H1 (cell line): ENCODE results near the gene PSPH. TPM values are rescaled to one million over a fixed set of nuclear protein-coding genes. Genes with fewer than 3 reads are reported as not detected.

Experiments used
- CTCF ChIA-PET: fragments of 300-600 bp; sonication (Branson Sonifier 250); formaldehyde crosslinking; loops from one replicate; lab custom pipeline; 2021; ENCODE audit not compliant: partially characterized antibody; lab: Charles Lee
- POLR2A ChIA-PET: fragments of 300-600 bp; sonication (Branson Sonifier 250); formaldehyde crosslinking; loops from one replicate; lab custom pipeline; 2021; ENCODE audit warnings: inconsistent platforms; ENCODE audit not compliant: partially characterized antibody; lab: Charles Lee
- DNase-seq, 2 experiments: peaks; one replicate each; pipeline versions ENCODE4 v3.0.0 to v3.0.0-alpha.2; 2010 to 2022; ENCODE audit warnings: low spot score in 2 of 2, low read depth in 1 of 2, mixed read lengths in 1 of 2
- FAIRE-seq: peaks from 2 replicates; lab custom pipeline; 2011; peaks lifted over from hg19 to GRCh38; lab: Jason Lieb, UNC
- H2AFZ ChIP-seq: 2 replicates; pipeline ENCODE4 v1.8.1; 2012; ENCODE audit warnings: low read length, inconsistent platforms
- H2AK5ac ChIP-seq: 2 replicates; pipeline ENCODE4 v1.6.1; 2013; ENCODE audit warnings: low read depth, low read length
- H2BK120ac ChIP-seq: replicated peaks from 2 replicates; pipeline ENCODE3; 2013; ENCODE audit warnings: low read depth, low read length, inconsistent platforms
- H2BK12ac ChIP-seq: 2 replicates; pipeline ENCODE4 v1.6.1; 2013; ENCODE audit warnings: low read depth, low read length
- H2BK15ac ChIP-seq: 2 replicates; pipeline ENCODE4 v1.6.1; 2013; ENCODE audit warnings: low read length
- H2BK20ac ChIP-seq: 2 replicates; pipeline ENCODE4 v1.6.1; 2013; ENCODE audit warnings: low read length
- H2BK5ac ChIP-seq: 2 replicates; pipeline ENCODE4 v1.6.1; 2013; ENCODE audit warnings: low read depth, low read length
- H3K14ac ChIP-seq: 2 replicates; pipeline ENCODE4 v1.6.1; 2013; ENCODE audit warnings: inconsistent platforms; ENCODE audit not compliant: insufficient read length
- H3K18ac ChIP-seq: 2 replicates; pipeline ENCODE4 v1.6.1; 2013; ENCODE audit warnings: low read length; ENCODE audit errors: extremely low read depth
- H3K23ac ChIP-seq: 2 replicates; pipeline ENCODE4 v1.6.1; 2013; ENCODE audit warnings: inconsistent platforms; ENCODE audit not compliant: insufficient read length
- H3K23me2 ChIP-seq: 2 replicates; pipeline ENCODE4 v1.6.1; 2013; ENCODE audit warnings: low read depth, low read length
- H3K27ac ChIP-seq: 2 replicates; pipeline ENCODE4 v1.6.1; 2011; ENCODE audit warnings: low read depth, low read length, inconsistent platforms
- H3K27me3 ChIP-seq, 4 experiments: replicated peaks in 1 of 4; 1 replicate in 1 of 4; 2 replicates in 3 of 4; pipeline versions ENCODE4 v1.6.1 to v1.8.1; 2011 to 2013; ENCODE audit warnings: low read length in 3 of 4, mild to moderate bottlenecking in 3 of 4, inconsistent platforms in 2 of 4, mixed read lengths in 2 of 4, moderate library complexity in 1 of 4; ENCODE audit not compliant: control insufficient read depth in 3 of 4, insufficient read depth in 3 of 4; ENCODE audit errors: extremely low read depth in 1 of 4
- H3K36me3 ChIP-seq, 4 experiments: 2 replicates each; pipeline versions ENCODE4 v1.6.1 to v1.8.1; 2011 to 2013; ENCODE audit warnings: mild to moderate bottlenecking in 4 of 4, low read length in 3 of 4, moderate library complexity in 2 of 4, control low read depth in 1 of 4, inconsistent platforms in 1 of 4; ENCODE audit not compliant: insufficient read depth in 4 of 4, control insufficient read depth in 2 of 4
- H3K4ac ChIP-seq: replicated peaks from 2 replicates; pipeline ENCODE3; 2013; ENCODE audit warnings: low read length, low read depth, mixed read lengths, inconsistent platforms; ENCODE audit not compliant: insufficient read length
- H3K4me1 ChIP-seq, 4 experiments: replicated peaks in 1 of 4; 1 replicate in 1 of 4; 2 replicates in 3 of 4; pipeline versions ENCODE4 v1.6.1 to v1.8.1; 2011 to 2013; ENCODE audit warnings: low read length in 3 of 4, inconsistent platforms in 2 of 4, mixed read lengths in 1 of 4; ENCODE audit not compliant: insufficient read depth in 4 of 4, control insufficient read depth in 3 of 4
- H3K4me2 ChIP-seq, 2 experiments: 2 replicates each; pipeline versions ENCODE4 v1.6.1 to v1.8.1; 2011 to 2013; ENCODE audit warnings: low read depth in 2 of 2, low read length in 2 of 2, control low read depth in 1 of 2, inconsistent platforms in 1 of 2, mild to moderate bottlenecking in 1 of 2; ENCODE audit not compliant: insufficient read depth in 1 of 2
- H3K4me3 ChIP-seq, 4 experiments: fragments of 200-600, 300-600 bp in 1 of 4; sonication (generic), shearing (Covaris generic), sonication (Bioruptor Twin) in 1 of 4; 2 replicates each; pipeline versions ENCODE4 v1.5.1 to v1.8.1; 2011 to 2016; ENCODE audit warnings: low read length in 4 of 4, low read depth in 3 of 4, control low read depth in 2 of 4, inconsistent platforms in 2 of 4, mild to moderate bottlenecking in 2 of 4, mixed read lengths in 1 of 4, moderate library complexity in 1 of 4; ENCODE audit not compliant: insufficient read depth in 2 of 4; ENCODE audit errors: extremely low read depth in 1 of 4
- H3K56ac ChIP-seq: replicated peaks from 2 replicates; pipeline ENCODE3; 2013; ENCODE audit warnings: low read depth, mild to moderate bottlenecking, mixed read lengths, low read length, inconsistent platforms; ENCODE audit not compliant: insufficient read length
- H3K79me1 ChIP-seq: 2 replicates; pipeline ENCODE4 v1.6.1; 2013; ENCODE audit warnings: low read depth, low read length, control low read depth
- H3K79me2 ChIP-seq, 2 experiments: 2 replicates each; pipeline versions ENCODE4 v1.6.1 to v1.8.1; 2012 to 2013; ENCODE audit warnings: low read length in 2 of 2, mild to moderate bottlenecking in 2 of 2, inconsistent platforms in 1 of 2; ENCODE audit not compliant: insufficient read depth in 2 of 2, control insufficient read depth in 1 of 2
- H3K9ac ChIP-seq, 4 experiments: replicated peaks in 1 of 4; 1 replicate in 1 of 4; 2 replicates in 3 of 4; pipeline versions ENCODE4 v1.6.1 to v1.8.1; 2011 to 2013; ENCODE audit warnings: low read depth in 3 of 4, low read length in 3 of 4, control low read depth in 2 of 4, mild to moderate bottlenecking in 2 of 4, moderate library complexity in 2 of 4, inconsistent platforms in 1 of 4; ENCODE audit errors: extremely low read depth in 1 of 4
- H3K9me3 ChIP-seq, 2 experiments: 2 replicates each; pipeline versions ENCODE4 v1.6.1 to v1.8.1; 2012 to 2013; ENCODE audit warnings: mild to moderate bottlenecking in 2 of 2, moderate library complexity in 2 of 2, control low read depth in 1 of 2, inconsistent platforms in 1 of 2, low read depth in 1 of 2, low read length in 1 of 2, mixed read lengths in 1 of 2; ENCODE audit not compliant: insufficient read depth in 2 of 2
- H4K20me1 ChIP-seq, 2 experiments: replicated peaks in 1 of 2; 2 replicates each; pipeline versions ENCODE3 to v1.8.1; 2011 to 2013; ENCODE audit warnings: inconsistent platforms in 2 of 2, low read length in 2 of 2, mild to moderate bottlenecking in 1 of 2; ENCODE audit not compliant: insufficient read depth in 2 of 2, control insufficient read depth in 1 of 2
- H4K5ac ChIP-seq: 2 replicates; pipeline ENCODE4 v1.6.1; 2013; ENCODE audit warnings: low read length, low read depth, mixed read lengths, inconsistent platforms; ENCODE audit not compliant: insufficient read length
- H4K8ac ChIP-seq: 2 replicates; pipeline ENCODE4 v1.8.0; 2013; ENCODE audit warnings: mild to moderate bottlenecking, moderate library complexity, low read length, inconsistent platforms; ENCODE audit not compliant: insufficient read depth; ENCODE audit errors: extremely low read depth
- H4K91ac ChIP-seq: replicated peaks from 2 replicates; pipeline ENCODE3; 2013; ENCODE audit warnings: low read length, mixed read lengths, inconsistent platforms; ENCODE audit not compliant: insufficient read length
- ASH2L ChIP-seq: fragments of 200-600, 300-600 bp; sonication (generic); IDR thresholded peaks from one replicate; pipeline ENCODE4 v1.7.1; 2017; ENCODE audit warnings: low read length
- BRCA1 ChIP-seq: IDR thresholded peaks from 2 replicates; pipeline ENCODE4 v1.6.1; 2012; ENCODE audit warnings: low read depth, low read length, improper control_type of control experiment
- CBX5 ChIP-seq: fragments of 300-800, 300-1000 bp; sonication (generic); IDR thresholded peaks from 2 replicates; pipeline ENCODE4 v1.7.1; 2016; ENCODE audit warnings: antibody characterized with exemption, low read length, low read depth
- CBX8 ChIP-seq: fragments of 300-800, 300-1000 bp; sonication (generic); IDR thresholded peaks from 2 replicates; pipeline ENCODE4 v1.7.1; 2016; ENCODE audit warnings: low read depth, low read length, borderline replicate concordance
- EP300 ChIP-seq, 2 experiments: IDR thresholded peaks; 1 replicate in 1 of 2; 2 replicates in 1 of 2; pipeline ENCODE4 v1.6.1; 2011 to 2012; ENCODE audit warnings: low read depth in 2 of 2, low read length in 2 of 2, mild to moderate bottlenecking in 2 of 2, borderline replicate concordance in 1 of 2, inconsistent platforms in 1 of 2, moderate library complexity in 1 of 2
- JUN ChIP-seq: IDR thresholded peaks from 2 replicates; pipeline ENCODE4 v1.6.1; 2011; ENCODE audit warnings: low read depth, mild to moderate bottlenecking, improper control_type of control experiment, low read length
- NANOG ChIP-seq: IDR thresholded peaks from 2 replicates; pipeline ENCODE4 v1.6.1; 2011; ENCODE audit warnings: low read length, low read depth, mild to moderate bottlenecking, inconsistent platforms; ENCODE audit not compliant: insufficient read depth, poor library complexity, severe bottlenecking
- RFX5 ChIP-seq: IDR thresholded peaks from 2 replicates; pipeline ENCODE4 v1.6.1; 2011; ENCODE audit warnings: low read depth, low read length, improper control_type of control experiment, borderline replicate concordance
- SAP30 ChIP-seq: fragments of 300-600 bp; sonication (generic); IDR thresholded peaks from 2 replicates; pipeline ENCODE4 v1.7.1; 2012; ENCODE audit warnings: low read length, moderate library complexity, mild to moderate bottlenecking, inconsistent platforms; ENCODE audit not compliant: insufficient read depth, insufficient replicate concordance
- SP2 ChIP-seq: IDR thresholded peaks from 2 replicates; pipeline ENCODE4 v1.6.1; 2012; ENCODE audit warnings: mild to moderate bottlenecking, low read length, inconsistent platforms
- TAF1 ChIP-seq: IDR thresholded peaks from 2 replicates; pipeline ENCODE4 v1.6.1; 2011; ENCODE audit warnings: mild to moderate bottlenecking, low read depth, low read length
- WGBS, 2 experiments: shearing (Covaris generic) in 1 of 2; methylation state at CpG; one replicate each; pipeline versions ENCODE4 v1.1.6 to v1.1.7; 2013 to 2015; ENCODE audit warnings: low lambda C conversion rate in 2 of 2, mixed read lengths in 2 of 2, inconsistent platforms in 1 of 2, low coverage in 1 of 2, missing lambda C conversion rate in 1 of 2; ENCODE audit not compliant: insufficient replicate concordance in 2 of 2, insufficient coverage in 1 of 2, insufficient read length in 1 of 2; ENCODE audit errors: extremely low coverage in 1 of 2, missing lambda C conversion rate in 1 of 2; 5-methylcytosine and 5-hydroxymethylcytosine counted together
- polyA plus RNA-seq, 7 experiments: library from polyadenylated mRNA; depleted of rRNA in 3 of 7; stranded (reverse) in 5 of 7; unstranded in 2 of 7; fragments of >200 nt in 5 of 7; fragments of 200-250 nt in 2 of 7; gene quantifications; 1 replicate in 5 of 7; 2 replicates in 1 of 7; 4 replicates in 1 of 7; pipeline versions ENCODE4 v1.2.1 to v1.2.3, GENCODE V29; 2011 to 2013; ENCODE audit warnings: missing spikeins in 2 of 7, mixed read lengths in 2 of 7
- total RNA-seq: library from RNA; stranded (reverse); fragmentation: NEBNext Ultra II Directional; extraction: Animal tissue kit (Norgen Biotek cat#: 25700); gene quantifications from 2 replicates; pipeline ENCODE4 v1.2.1, GENCODE V29; 2021
- TF ChIP-seq, protein P1 (sequence below): IDR thresholded peaks from 2 replicates; pipeline ENCODE4 v1.6.1; 2011; ENCODE audit warnings: low read depth, mild to moderate bottlenecking, low read length; ENCODE audit not compliant: insufficient read depth

The PSPH gene
- total and polyA plus RNA-seq, 2 of the 8 experiments (the other 6 are each of a cell fraction or from before 2014, with no cell fraction given) = 31.0 to 64.8 TPM

DNA sequence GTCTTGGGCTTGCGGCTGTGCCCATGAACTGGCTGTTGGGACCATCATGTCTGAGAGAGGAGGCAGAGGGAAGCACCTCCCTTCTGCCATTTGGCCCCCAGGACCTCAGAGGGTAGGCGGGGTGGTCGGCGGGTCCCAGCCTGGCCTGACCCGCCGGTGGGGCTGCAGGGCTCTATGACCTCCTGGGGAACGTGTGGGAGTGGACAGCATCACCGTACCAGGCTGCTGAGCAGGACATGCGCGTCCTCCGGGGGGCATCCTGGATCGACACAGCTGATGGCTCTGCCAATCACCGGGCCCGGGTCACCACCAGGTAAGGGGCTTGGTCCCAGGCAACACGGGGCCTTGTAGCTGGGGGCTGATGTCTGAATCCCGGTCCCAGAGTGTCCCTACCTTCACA, 27.0 kb upstream of the PSPH start:
- POLR2A ChIA-PET = interaction anchor here (0.8 to 1.7 kb wide), 6 partner anchors 9 to 27 kb away, joined by 3 to 5 read pairs (median 3); partner anchors contain the start of genes CCT6A, PSPH and SUMF2
- Histone ChIP-seq H3K9me3 (no peaks in the 10 kb centered on the region), H3K4me2 (no peak overlapping the region), H3K4me1 (no peaks in the 10 kb centered on the region), H2BK20ac (no peak overlapping the region), H4K91ac (no peak overlapping the region), H3K23me2 (no peaks in the 10 kb centered on the region), H3K27ac (no peak overlapping the region), H3K18ac (no peak overlapping the region), H2AK5ac (no peak overlapping the region), H2BK12ac (no peak overlapping the region), H3K9ac (no peak overlapping the region), H3K79me1 (no peaks in the 10 kb centered on the region), H4K5ac (no peak overlapping the region), H3K4me3 (no peak overlapping the region), H3K4ac (no peak overlapping the region), H4K8ac (no peak overlapping the region), H3K27me3 (no peaks in the 10 kb centered on the region), H3K56ac (no peak overlapping the region), H2BK120ac (no peak overlapping the region), H3K79me2 (no peaks in the 10 kb centered on the region), H3K23ac (no peak overlapping the region), H4K20me1 (no peaks in the 10 kb centered on the region), H3K36me3 (peaks cover 0 to 25% (median 8%) of the 10 kb centered on the region in 4 experiments; a peak in 7 of 8 replicates), H2AFZ (no peak overlapping the region), H3K14ac (no peak overlapping the region), H2BK5ac (no peak overlapping the region), H2BK15ac (no peak overlapping the region)
- CTCF ChIA-PET = interaction anchor here (0.7 to 2.9 kb wide), 5 partner anchors 14 to 437 kb away, joined by 3 to 23 read pairs (median 3); partner anchors contain the start of gene PHKG1
- 96% methylated on average over 16 of the region's 16 CpGs; no CpG with 5 or more reads in 1 of the 2 experiments for WGBS, 2 experiments
- TF ChIP-seq BRCA1 (no peak), SP2 (no peak), TAF1 (no peak), RFX5 (no peak), CBX5 (no peak), ASH2L (no peak), SAP30 (no peak), CBX8 (no peak), JUN (no peak), NANOG (no peak), EP300 (IDR thresholded peaks at IDR 0.05; ENCODE audit: borderline replicate concordance in 1 of 2, low read depth in 2 of 2, low read length in 2 of 2) (no peak)
- TF ChIP-seq, protein P1, sequence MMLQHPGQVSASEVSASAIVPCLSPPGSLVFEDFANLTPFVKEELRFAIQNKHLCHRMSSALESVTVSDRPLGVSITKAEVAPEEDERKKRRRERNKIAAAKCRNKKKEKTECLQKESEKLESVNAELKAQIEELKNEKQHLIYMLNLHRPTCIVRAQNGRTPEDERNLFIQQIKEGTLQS = no peak
- no peak for FAIRE-seq
- DNase-seq = no peak
